T-helper 2 cell treated with Interferon-gamma antibody and Interleukin-4, amounts not matched to agents 100 ng/mL and 5 ng/mL, for 36 hours (primary cell): ENCODE results near the gene ALOXE3. TPM values are rescaled to one million over a fixed set of nuclear protein-coding genes. Genes with fewer than 3 reads are reported as not detected.

Experiments
- intact Hi-C: fragments of 100-400 bp; cut with micrococcal nuclease; formaldehyde crosslinking; loops from one replicate; pipeline ENCODE4 v1.15.1; 2023
- total RNA-seq: library from RNA; stranded (reverse); gene quantifications from 2 replicates; pipeline ENCODE4 v1.2.3, GENCODE V29; 2022

Gene ALOXE3
- total RNA-seq, 1 donor from 2014 or later = not detected

GRCh38 chr17:8104911-8105310, 13.4 kb downstream of the ALOXE3 start:
- intact Hi-C loops = no loop called here

GRCh38 chr17:8103549-8103948, 14.8 kb downstream of the ALOXE3 start:
- intact Hi-C loops = no loop called here

GRCh38 chr17:8101721-8102120, 16.6 kb downstream of the ALOXE3 start:
- intact Hi-C loops = no loop called here

- intact Hi-C loops = no loop called here
These were observed 17.6 kb downstream of the ALOXE3 start for GRCh38 chr17:8100763-8101162.

- intact Hi-C loops = no loop called here
These were observed 18.2 kb downstream of the ALOXE3 start for GRCh38 chr17:8100111-8100510.

- intact Hi-C loops = no loop called here
These were observed 21.8 kb downstream of the ALOXE3 start for GRCh38 chr17:8096541-8096940.

GRCh38 chr17:8095361-8095760, 23.0 kb downstream of the ALOXE3 start:
- intact Hi-C loops = loop anchor here (2.0 kb wide), 1 partner anchor 15 kb away; no protein-coding TSS in a partner anchor

- intact Hi-C loops = no loop called here
These were observed 27.2 kb downstream of the ALOXE3 start for GRCh38 chr17:8091033-8091687.

- intact Hi-C loops = no loop called here
These were observed 28.6 kb downstream of the ALOXE3 start for GRCh38 chr17:8089728-8090127.

GRCh38 chr17:8087952-8088230, 30.4 kb downstream of the ALOXE3 start:
- intact Hi-C loops = no loop called here

- intact Hi-C loops = no loop called here
These were observed 31.0 kb downstream of the ALOXE3 start, which contains the start of gene ALOX12B for GRCh38 chr17:8087075-8087951. Gene ALOX12B (minus strand): TSS chr17:8087716. CDS start chr17:8087442, 274 bp downstream.

- intact Hi-C loops = no loop called here
These were observed 34.1 kb downstream of the ALOXE3 start for GRCh38 chr17:8084250-8084649.

- intact Hi-C loops = no loop called here
These were observed 36.0 kb downstream of the ALOXE3 start for GRCh38 chr17:8082292-8082691.

- intact Hi-C loops = no loop called here
These were observed 36.4 kb downstream of the ALOXE3 start for GRCh38 chr17:8081876-8082275.

GRCh38 chr17:8080799-8081219, 37.5 kb downstream of the ALOXE3 start:
- intact Hi-C loops = no loop called here

- intact Hi-C loops = no loop called here
These were observed 38.0 kb downstream of the ALOXE3 start for GRCh38 chr17:8080208-8080798.

- intact Hi-C loops = loop anchor here (2.0 kb wide), 2 partner anchors 19 to 31 kb away; no protein-coding TSS in a partner anchor
These were observed 38.8 kb downstream of the ALOXE3 start for GRCh38 chr17:8079291-8080207.

- intact Hi-C loops = loop anchor here (2.0 kb wide), 2 partner anchors 17 to 33 kb away; no protein-coding TSS in a partner anchor
These were observed 40.4 kb downstream of the ALOXE3 start for GRCh38 chr17:8077939-8078338.

GRCh38 chr17:8076502-8077266, 41.6 kb downstream of the ALOXE3 start:
- intact Hi-C loops = no loop called here
